Activated CD8-positive, alpha-beta T cell treated with anti-CD3 and anti-CD28 coated beads, Interleukin-2, amount 10 ng/mL, durations not matched to agents 7 days and 5 days (primary cell): Measurements from ENCODE around the gene KLHL22. TPM values are rescaled to one million over a fixed set of nuclear protein-coding genes. Genes with fewer than 3 reads are reported as not detected.
A peak's percentile ranks its signal among the peaks of the same experiment; 100 is the strongest.

ENCODE experiments used
- ATAC-seq: fragments of 150-1000 bp; cut with Tn5 transposase; one replicate; pipeline ENCODE4 v1.10.0; 2021; ENCODE audit warnings: moderate library complexity
- CTCF ChIA-PET: fragments of 350-600 bp; sonication (Branson Sonifier 250); formaldehyde crosslinking; loops from one replicate; lab custom pipeline; 2021; ENCODE audit warnings: antibody characterized with exemption; lab: Charles Lee
- POLR2A ChIA-PET: fragments of 350-600 bp; sonication (Branson Sonifier 250); formaldehyde crosslinking; loops from one replicate; lab custom pipeline; 2021; ENCODE audit warnings: antibody characterized with exemption; lab: Charles Lee
- DNase-seq: peaks from one replicate; pipeline ENCODE4 v3.0.0-alpha.2; 2020
- H3K27ac Mint-ChIP-seq: one replicate; pipeline ENCODE4 v1.8.0; 2021; ENCODE audit warnings: mild to moderate bottlenecking, mixed read lengths
- H3K27me3 Mint-ChIP-seq: one replicate; pipeline ENCODE4 v1.8.0; 2021; ENCODE audit warnings: low read depth, mixed read lengths
- H3K36me3 Mint-ChIP-seq: one replicate; pipeline ENCODE4 v1.8.0; 2021; ENCODE audit warnings: low read depth, mixed read lengths
- H3K4me1 Mint-ChIP-seq: one replicate; pipeline ENCODE4 v1.8.0; 2021; ENCODE audit warnings: low read depth, mixed read lengths
- H3K4me3 Mint-ChIP-seq: one replicate; pipeline ENCODE4 v1.8.0; 2021; ENCODE audit warnings: mild to moderate bottlenecking, mixed read lengths
- H3K9me3 Mint-ChIP-seq: one replicate; pipeline ENCODE4 v1.8.0; 2022; ENCODE audit warnings: mixed read lengths; ENCODE audit not compliant: insufficient read depth
- total RNA-seq, 2 experiments: library from RNA; stranded (reverse); gene quantifications; one replicate each; pipeline ENCODE4 v1.2.3, GENCODE V29; 2021

The KLHL22 gene
- total RNA-seq, 2 experiments from 2014 or later, result 29.2 to 30.1 TPM

DNA sequence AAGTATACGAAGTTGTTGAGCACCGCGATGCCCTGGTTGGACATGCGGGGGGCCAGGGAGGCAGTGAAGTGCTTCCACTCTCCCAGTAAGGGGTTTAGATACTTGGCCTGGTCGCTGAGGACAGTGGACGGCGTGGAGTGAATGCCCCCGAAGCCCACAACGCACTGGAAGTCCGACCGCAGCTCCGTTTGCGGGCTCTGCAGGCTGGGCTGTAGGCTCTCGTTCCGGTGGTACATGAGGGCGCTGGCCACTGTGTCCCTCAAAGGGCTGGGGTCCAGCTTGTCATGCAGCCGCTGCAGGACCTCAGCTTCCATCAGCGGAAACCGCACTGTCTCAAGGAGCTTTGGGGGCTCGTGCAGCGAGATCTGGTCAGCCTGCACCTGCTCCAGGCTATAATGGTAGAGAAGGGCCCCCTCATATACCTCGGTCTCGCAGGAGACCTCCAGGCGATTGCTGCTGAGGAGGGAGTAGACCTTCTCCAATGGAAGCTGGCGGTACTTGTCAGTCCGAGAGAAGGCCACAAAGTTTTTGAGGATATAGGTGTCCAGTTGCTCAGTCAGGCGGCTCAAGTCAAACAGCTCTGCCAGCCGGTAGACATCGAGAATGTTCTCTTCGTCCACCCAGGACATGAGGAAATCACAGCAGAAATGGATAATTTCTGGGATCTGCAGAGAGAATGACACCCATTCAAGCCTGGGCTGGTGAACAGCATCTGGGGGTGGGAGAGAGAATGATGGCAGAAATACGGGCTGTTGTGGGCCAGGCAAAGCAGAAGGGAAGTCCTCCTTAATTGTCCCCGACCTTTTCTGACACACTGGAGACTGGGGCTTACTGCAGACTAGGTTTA lies 30.5 kb downstream of the KLHL22 start:
- Mint-ChIP-seq H3K9me3 (no peaks in the 10 kb centered on the region), H3K27ac (peak overlapping the region; percentile 98), H3K4me1 (peaks cover 54% of the 10 kb centered on the region), H3K27me3 (no peaks in the 10 kb centered on the region), H3K36me3 (peaks cover 49% of the 10 kb centered on the region), H3K4me3 (no peak overlapping the region)
- ATAC-seq (no peak), DNase-seq (no peak)
- ChIA-PET CTCF (interaction anchor here (0.9 to 3.5 kb wide), 8 partner anchors 9 to 86 kb away, joined by 3 to 17 read pairs (median 6); no protein-coding TSS in a partner anchor), POLR2A (interaction anchor here (1.0 to 2.8 kb wide), 4 partner anchors 9 to 30 kb away, joined by 3 to 21 read pairs (median 8); partner anchors contain the start of gene KLHL22)

DNA sequence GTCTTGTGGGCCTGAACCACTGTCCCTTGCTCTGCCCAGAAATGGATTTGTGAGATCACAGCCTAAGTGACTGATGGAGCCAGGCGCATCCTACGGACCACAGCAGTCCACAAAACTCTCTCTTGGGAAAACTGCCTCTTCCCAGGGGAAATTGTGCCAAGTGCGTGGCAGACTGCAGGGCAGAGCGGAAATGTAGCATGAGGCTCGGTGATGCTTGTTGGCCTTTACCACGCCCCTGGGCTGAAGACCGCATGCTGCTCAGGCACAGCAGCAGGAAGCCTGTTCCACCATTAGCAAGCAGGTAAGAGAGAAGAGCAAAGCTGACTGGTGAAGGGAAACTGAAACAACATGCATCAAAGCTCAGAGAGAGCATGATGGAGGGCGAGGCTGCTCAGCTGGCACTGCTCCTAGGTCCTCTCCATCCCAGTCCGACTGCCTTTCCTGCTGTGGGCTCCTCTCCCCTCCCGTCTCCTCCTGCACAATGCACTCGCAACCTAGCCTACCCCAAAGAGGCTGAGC lies 31.4 kb downstream of the KLHL22 start:
- Mint-ChIP-seq H3K27ac (peak overlapping the region; percentile 98), H3K4me3 (peak overlapping the region; percentile 66), H3K27me3 (no peaks in the 10 kb centered on the region), H3K36me3 (peaks cover 51% of the 10 kb centered on the region), H3K4me1 (peaks cover 47% of the 10 kb centered on the region), H3K9me3 (no peaks in the 10 kb centered on the region)
- DNase-seq, result peak; percentile 86
- POLR2A ChIA-PET, result interaction anchor here (1.0 to 2.8 kb wide), 7 partner anchors 10 to 93 kb away, joined by 3 to 21 read pairs (median 6); partner anchors contain the start of genes KLHL22 and MED15
- ATAC-seq, result peak; percentile 93
- CTCF ChIA-PET, result interaction anchor here (0.9 to 3.5 kb wide), 17 partner anchors 8 to 146 kb away, joined by 3 to 17 read pairs (median 4); no protein-coding TSS in a partner anchor

DNA sequence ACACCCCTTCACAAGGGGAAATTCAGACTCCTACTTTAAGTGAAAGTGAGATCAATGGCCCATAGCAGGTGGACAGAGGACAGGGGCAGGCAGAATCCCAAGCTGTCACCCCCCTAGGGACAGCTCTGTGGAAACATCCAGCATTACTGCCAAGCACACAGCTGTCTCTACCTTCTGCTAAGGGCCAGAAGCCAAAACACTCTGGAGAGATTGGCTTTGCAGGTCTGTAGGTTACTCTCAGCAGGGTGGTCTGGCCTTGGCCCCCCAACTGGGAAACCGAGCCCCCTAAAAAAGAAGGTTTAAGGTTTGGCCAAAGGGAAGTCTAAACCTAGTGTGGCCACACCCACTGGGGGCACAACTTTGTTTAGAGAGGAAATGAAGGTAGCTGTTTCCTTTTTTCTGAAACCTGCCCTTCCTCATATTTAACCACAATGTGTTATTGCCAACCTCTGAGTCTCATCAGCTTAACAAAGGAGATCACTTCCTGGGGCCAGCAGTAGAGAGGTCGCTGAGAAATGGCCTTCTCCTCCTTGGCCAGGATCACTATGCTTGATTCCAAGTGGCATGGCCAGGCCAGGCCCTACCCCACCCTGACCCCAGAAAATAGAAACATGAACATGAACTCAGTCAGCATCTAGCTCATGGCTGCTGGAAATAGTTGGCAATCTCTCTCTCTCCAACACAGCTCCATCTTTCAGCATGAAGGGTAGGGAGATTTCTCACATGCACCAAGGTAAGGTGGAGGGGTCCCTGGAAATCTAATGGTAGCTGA lies 32.1 kb downstream of the KLHL22 start:
- H3K4me1 Mint-ChIP-seq, result peaks cover 42% of the 10 kb centered on the region
- peaks cover 50% of the 10 kb centered on the region for H3K36me3 Mint-ChIP-seq
- H3K4me3 Mint-ChIP-seq, result peak overlapping the region; percentile 66
- no peaks in the 10 kb centered on the region for H3K27me3 Mint-ChIP-seq
- ATAC-seq (peak; percentile 46), DNase-seq (peak; percentile 64)
- ChIA-PET CTCF (interaction anchor here (0.9 to 3.5 kb wide), 17 partner anchors 10 to 146 kb away, joined by 3 to 17 read pairs (median 4); no protein-coding TSS in a partner anchor), POLR2A (interaction anchor here (0.6 to 2.8 kb wide), 8 partner anchors 9 to 95 kb away, joined by 3 to 21 read pairs (median 6); partner anchors contain the start of genes KLHL22 and MED15)
- peak overlapping the region; percentile 98 for H3K27ac Mint-ChIP-seq
- H3K9me3 Mint-ChIP-seq, result no peaks in the 10 kb centered on the region

DNA sequence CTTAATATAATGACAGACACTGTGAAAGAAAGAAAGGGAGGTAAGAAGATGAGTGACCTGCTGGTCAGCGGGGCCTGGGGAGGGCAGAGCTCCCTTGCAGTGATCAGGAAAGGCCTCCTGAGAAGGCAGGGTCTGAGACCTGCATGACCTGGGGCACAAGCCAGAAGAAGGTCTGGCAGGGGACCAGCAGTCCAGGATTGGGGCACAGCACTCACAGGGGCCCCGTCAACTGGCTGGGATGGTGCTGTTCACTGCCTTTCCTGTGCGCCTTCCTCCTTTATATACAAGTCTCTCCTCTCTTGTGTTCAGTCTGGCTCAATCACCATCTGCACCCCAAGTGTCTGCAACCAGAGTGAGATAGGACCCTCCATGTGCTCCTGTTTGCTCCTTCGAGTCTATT lies 35.7 kb downstream of the KLHL22 start:
- H3K27me3 Mint-ChIP-seq, result no peaks in the 10 kb centered on the region
- ATAC-seq, result no peak
- ChIA-PET CTCF (interaction anchor here (1.4 kb wide), 1 partner anchor 30 kb away, joined by 4 read pairs; no protein-coding TSS in a partner anchor), POLR2A (no interaction called here)
- DNase-seq, result no peak
- H3K9me3 Mint-ChIP-seq, result no peaks in the 10 kb centered on the region
- peak overlapping the region; percentile 50 for H3K27ac Mint-ChIP-seq
- H3K36me3 Mint-ChIP-seq, result peaks cover 55% of the 10 kb centered on the region
- H3K4me3 Mint-ChIP-seq, result no peak overlapping the region
- peaks cover 45% of the 10 kb centered on the region for H3K4me1 Mint-ChIP-seq

DNA sequence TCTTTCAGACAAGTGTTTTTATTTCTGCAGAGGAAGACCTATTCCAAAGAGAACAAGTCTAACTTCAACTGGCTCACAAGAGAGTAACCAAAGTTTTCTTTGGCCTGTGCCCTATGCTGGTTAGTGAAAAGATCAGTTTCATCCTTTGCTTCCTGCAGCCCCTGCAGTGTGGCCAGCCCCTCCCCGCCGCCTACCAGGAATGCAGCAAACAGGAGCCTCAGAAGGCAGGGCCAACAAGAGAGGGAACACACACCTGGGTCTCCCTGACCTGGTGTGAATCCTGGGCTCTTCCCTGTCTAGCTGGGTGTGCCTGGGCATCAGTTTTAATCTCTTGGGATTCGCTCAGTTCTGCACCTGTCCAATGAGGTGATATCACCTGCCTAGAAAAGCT lies 36.4 kb downstream of the KLHL22 start:
- no peak for ATAC-seq
- ChIA-PET CTCF (no interaction called here), POLR2A (no interaction called here)
- Mint-ChIP-seq H3K4me1 (peaks cover 38% of the 10 kb centered on the region), H3K27ac (no peak overlapping the region), H3K4me3 (no peak overlapping the region), H3K27me3 (no peaks in the 10 kb centered on the region), H3K36me3 (peaks cover 50% of the 10 kb centered on the region), H3K9me3 (no peaks in the 10 kb centered on the region)
- no peak for DNase-seq

DNA sequence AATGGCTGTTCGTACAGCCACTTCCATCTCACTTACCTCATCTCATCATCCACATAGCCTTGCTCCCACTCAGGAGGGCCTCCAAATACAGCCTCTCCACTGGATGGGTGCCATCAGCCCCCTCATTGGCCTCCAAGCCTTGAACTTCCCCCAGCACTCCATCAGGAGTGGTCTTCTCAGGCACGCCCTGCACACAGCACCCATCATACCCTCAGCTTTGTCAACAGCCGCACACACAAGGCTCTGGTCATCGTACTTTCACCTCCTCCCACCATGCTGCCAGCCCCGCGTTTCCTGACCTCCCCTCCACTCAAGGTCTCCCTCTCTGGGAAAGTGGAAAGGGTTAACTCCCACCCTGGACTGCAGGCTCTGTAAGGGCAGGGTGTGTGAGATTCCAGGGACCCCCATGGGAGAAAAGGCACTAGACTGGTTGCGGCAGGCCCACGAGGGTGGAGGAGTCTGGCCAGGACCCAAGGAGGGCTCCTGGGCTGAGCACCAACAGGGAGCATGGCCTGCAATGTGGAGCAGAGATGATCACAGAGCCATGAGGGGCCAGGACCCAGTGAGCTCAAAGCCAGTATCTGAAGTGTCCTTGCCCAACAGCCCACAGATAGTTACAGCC lies 37.0 kb downstream of the KLHL22 start:
- H3K4me3 Mint-ChIP-seq, result no peak overlapping the region
- POLR2A ChIA-PET, result no interaction called here
- no peak for DNase-seq

DNA sequence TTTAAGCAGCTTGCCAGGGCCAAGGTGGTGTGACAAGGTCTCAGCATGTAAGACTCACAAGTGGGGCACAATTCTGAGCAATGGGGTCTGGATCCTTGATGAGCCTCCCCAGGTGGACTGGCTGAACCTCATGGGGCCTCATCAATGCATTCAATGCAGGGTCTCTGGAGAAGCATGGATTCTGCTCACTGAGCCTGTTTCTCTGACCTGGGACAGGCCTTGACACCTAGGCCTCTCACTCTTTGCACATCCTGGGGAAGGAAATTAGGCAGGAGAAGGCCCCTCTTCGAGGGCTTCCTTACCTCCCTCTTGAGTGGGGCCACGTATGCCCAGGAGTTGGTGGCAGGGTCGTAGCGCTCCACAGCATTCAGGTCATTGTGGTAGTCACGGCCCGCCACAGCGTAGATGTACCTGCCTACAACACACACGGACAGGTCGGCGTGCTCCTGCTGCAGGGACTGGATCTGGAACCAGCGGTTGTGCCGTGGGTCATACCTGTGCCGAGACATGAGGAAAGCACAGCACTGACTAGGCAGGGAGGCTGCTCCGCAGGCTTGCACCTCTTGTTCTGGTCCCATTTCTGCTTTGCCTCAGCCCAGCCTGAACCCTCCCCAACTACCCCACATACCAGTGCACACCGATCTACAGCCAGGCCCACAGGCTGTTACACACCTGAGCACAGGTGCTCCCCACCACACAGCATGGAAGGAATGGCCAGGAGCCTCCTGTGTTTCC lies 37.9 kb downstream of the KLHL22 start:
- ChIA-PET POLR2A (interaction anchor here (0.5 kb wide), 1 partner anchor 57 kb away, joined by 3 read pairs; no protein-coding TSS in a partner anchor), CTCF (interaction anchor here (1.7 to 4.5 kb wide), 3 partner anchors 11 to 92 kb away, joined by 4 to 65 read pairs (median 13); no protein-coding TSS in a partner anchor)
- Mint-ChIP-seq H3K36me3 (peaks cover 45% of the 10 kb centered on the region), H3K27me3 (no peaks in the 10 kb centered on the region), H3K9me3 (no peaks in the 10 kb centered on the region), H3K4me1 (peaks cover 23% of the 10 kb centered on the region), H3K27ac (no peak overlapping the region), H3K4me3 (no peak overlapping the region)
- no peak for ATAC-seq
- no peak for DNase-seq

More for the DNA sequence above, 37.0 kb downstream of the KLHL22 start:
- H3K4me1 Mint-ChIP-seq, result peaks cover 33% of the 10 kb centered on the region
- no peaks in the 10 kb centered on the region for H3K9me3 Mint-ChIP-seq
- H3K27me3 Mint-ChIP-seq, result no peaks in the 10 kb centered on the region
- ATAC-seq, result no peak
- peaks cover 45% of the 10 kb centered on the region for H3K36me3 Mint-ChIP-seq
- CTCF ChIA-PET, result no interaction called here
- no peak overlapping the region for H3K27ac Mint-ChIP-seq

DNA sequence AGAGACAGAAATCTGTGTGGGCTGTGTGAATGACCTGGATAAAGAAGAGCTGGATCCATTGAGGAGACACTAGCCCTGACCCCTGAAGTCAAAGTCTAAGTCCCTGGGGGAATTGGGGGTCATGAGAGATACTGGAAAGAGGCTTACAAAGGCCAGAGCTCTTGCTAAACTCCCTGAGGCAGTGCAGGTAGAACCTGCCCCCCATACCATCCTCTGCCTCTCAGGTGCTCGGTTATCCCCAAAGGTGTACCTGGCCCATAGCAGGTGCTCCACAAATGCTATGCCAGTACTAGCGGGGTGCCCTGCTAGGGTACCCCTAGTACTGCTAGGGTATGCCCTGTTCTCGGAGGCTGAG lies 38.9 kb downstream of the KLHL22 start:
- Mint-ChIP-seq H3K27ac (peak overlapping the region; percentile 46), H3K9me3 (no peaks in the 10 kb centered on the region), H3K4me3 (no peak overlapping the region), H3K27me3 (no peaks in the 10 kb centered on the region), H3K36me3 (peaks cover 42% of the 10 kb centered on the region), H3K4me1 (peaks cover 19% of the 10 kb centered on the region)
- ChIA-PET POLR2A (interaction anchor here (1.0 kb wide), 1 partner anchor 28 kb away, joined by 3 read pairs; no protein-coding TSS in a partner anchor), CTCF (interaction anchor here (0.7 to 4.5 kb wide), 27 partner anchors 8 to 161 kb away, joined by 3 to 65 read pairs (median 4); partner anchors contain the start of genes DGCR6L, MED15 and ZNF74)
- no peak for DNase-seq
- ATAC-seq, result no peak

DNA sequence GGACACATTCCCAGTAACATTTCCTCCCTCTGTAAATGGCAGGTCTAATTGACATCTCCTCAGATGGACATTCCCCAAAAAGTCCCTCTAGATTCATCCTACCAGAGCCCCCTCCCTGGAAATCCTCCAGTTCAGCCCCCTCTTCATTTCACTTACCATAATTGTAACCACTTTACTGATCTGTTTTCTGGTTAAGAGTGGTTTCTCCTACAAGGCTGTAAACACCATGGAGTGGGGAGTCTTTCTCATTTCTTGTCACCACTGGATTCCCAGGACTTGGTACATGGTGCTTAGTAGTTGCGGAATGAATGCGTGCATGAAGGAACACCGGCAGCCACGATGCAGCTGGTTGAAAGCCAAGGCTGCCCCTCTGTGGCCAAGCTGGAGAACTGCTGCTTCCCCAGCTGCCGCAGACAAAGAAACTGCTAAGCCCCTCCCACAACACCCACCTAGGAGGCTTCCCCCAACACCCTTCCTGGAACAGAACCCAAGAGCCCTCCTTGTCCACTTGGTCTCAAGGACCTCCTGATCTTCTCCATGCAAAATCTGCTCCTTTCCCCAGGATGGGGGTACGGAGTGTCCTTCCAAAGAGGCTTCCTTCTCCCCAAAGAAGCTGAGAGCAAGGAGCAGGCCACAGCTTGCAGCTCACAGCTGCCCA lies 39.4 kb downstream of the KLHL22 start:
- no peak overlapping the region for H3K4me3 Mint-ChIP-seq
- DNase-seq (peak; percentile 83), ATAC-seq (peak; percentile 88)
- ChIA-PET CTCF (interaction anchor here (0.7 to 4.5 kb wide), 27 partner anchors 9 to 161 kb away, joined by 3 to 65 read pairs (median 4); partner anchors contain the start of genes DGCR6L, MED15 and ZNF74), POLR2A (interaction anchor here (1.0 kb wide), 1 partner anchor 28 kb away, joined by 3 read pairs; no protein-coding TSS in a partner anchor)
- H3K27me3 Mint-ChIP-seq, result no peaks in the 10 kb centered on the region
- peaks cover 19% of the 10 kb centered on the region for H3K4me1 Mint-ChIP-seq
- H3K36me3 Mint-ChIP-seq, result peaks cover 41% of the 10 kb centered on the region
- H3K9me3 Mint-ChIP-seq, result no peaks in the 10 kb centered on the region
- H3K27ac Mint-ChIP-seq, result peak overlapping the region; percentile 46

DNA sequence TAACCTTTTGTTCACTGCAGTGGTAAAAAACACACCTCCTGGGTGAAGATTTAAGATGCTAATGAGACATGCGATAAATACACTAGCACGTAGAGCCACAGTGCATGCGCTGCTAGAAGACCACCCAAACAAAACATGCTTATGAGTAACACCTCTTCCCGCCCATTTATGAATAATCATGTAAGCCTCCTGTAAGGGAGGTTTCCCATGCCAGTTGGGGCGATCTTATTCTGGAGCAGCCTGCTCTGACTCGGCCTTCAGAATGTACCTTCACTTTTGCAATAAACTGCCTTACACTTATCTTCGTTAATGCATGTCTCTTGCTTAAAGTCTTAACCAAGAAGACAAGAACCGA lies 39.9 kb downstream of the KLHL22 start:
- Mint-ChIP-seq H3K4me3 (no peak overlapping the region), H3K27me3 (no peaks in the 10 kb centered on the region), H3K9me3 (no peaks in the 10 kb centered on the region), H3K36me3 (peaks cover 36% of the 10 kb centered on the region), H3K4me1 (peaks cover 15% of the 10 kb centered on the region), H3K27ac (no peak overlapping the region)
- ATAC-seq (no peak), DNase-seq (no peak)
- CTCF ChIA-PET, result interaction anchor here (0.9 to 4.5 kb wide), 17 partner anchors 9 to 160 kb away, joined by 3 to 65 read pairs (median 4); partner anchors contain the start of gene MED15
- POLR2A ChIA-PET, result interaction anchor here (1.0 kb wide), 1 partner anchor 27 kb away, joined by 3 read pairs; no protein-coding TSS in a partner anchor
